HAP-1 (cell line): ENCODE results near the gene ACOT7.
A peak's percentile ranks its signal among the peaks of the same experiment; 100 is the strongest.
"Not testable (repeated sequence)": the region's sequence is repeated elsewhere in the genome, so short reads cannot be mapped to it uniquely, and the experiment has no call there.

ENCODE experiments used
- DNase-seq, 2 experiments: peaks; one replicate each; pipeline ENCODE4 v3.0.0-alpha.2; 2016 to 2020; ENCODE audit warnings: low spot score in 2 of 2
- H3K27me3 ChIP-seq: fragments of 250-450 bp; sonication (Bioruptor Pico); 2 replicates; pipeline ENCODE4 v1.5.1; 2020; ENCODE audit warnings: low read depth, mild to moderate bottlenecking, moderate library complexity
- H3K36me3 ChIP-seq: fragments of 250-450 bp; sonication (Bioruptor Pico); replicated peaks from 2 replicates; pipeline ENCODE4 v1.5.1; 2020; ENCODE audit warnings: mild to moderate bottlenecking
- H3K4me1 ChIP-seq: fragments of 250-450 bp; sonication (Bioruptor Pico); 2 replicates; pipeline ENCODE4 v1.5.1; 2020; ENCODE audit warnings: mild to moderate bottlenecking
- H3K4me3 ChIP-seq: fragments of 250-450 bp; sonication (Bioruptor Pico); 2 replicates; pipeline ENCODE4 v1.5.1; 2020; ENCODE audit warnings: mild to moderate bottlenecking, moderate library complexity
- H3K9me3 ChIP-seq: fragments of 250-450 bp; sonication (Bioruptor Pico); 2 replicates; pipeline ENCODE4 v1.5.1; 2020; ENCODE audit warnings: mild to moderate bottlenecking, moderate library complexity
- in situ Hi-C: fragments of 300-500 bp; cut with MboI; formaldehyde crosslinking; loops from 3 replicates; pipeline ENCODE4 v1.14.3; 2020; ENCODE audit warnings: low sequenced_read_pairs, inconsistent platforms, mixed read lengths

The ACOT7 gene

GRCh38 chr1:6373961-6374720 is 19.4 kb downstream of the ACOT7 start:
- in situ Hi-C loops: no loop called here
- no peak for DNase-seq

DNA sequence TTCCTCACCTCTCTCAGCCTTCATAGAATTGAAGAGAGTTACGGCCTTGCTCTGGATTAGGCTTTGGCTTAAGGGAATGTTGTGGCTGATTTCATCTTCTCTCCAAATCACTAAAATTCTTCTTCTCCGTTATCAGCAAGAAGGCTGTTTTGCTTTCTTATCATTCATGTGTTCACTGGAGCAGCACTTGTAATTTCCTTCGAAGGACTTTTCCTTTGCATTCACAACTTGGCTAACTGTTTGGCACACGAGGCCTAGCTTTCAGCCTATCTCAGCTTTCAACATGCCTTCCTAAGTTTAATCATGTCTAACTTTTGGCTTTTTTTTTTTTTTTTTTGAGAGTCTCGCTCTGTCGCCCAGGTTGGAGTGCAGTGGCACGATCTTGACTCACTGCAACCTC is 21.3 kb downstream of the ACOT7 start:
- H3K9me3 ChIP-seq, in situ Hi-C loops, H3K36me3 ChIP-seq, H3K4me3 ChIP-seq, DNase-seq, H3K27me3 ChIP-seq, H3K4me1 ChIP-seq: not testable (repeated sequence)

More at GRCh38 chr1:6373961-6374720, 19.4 kb downstream of the ACOT7 start:
- no peak overlapping the region for H3K4me3 ChIP-seq
- H3K36me3 ChIP-seq: no peaks in the 10 kb centered on the region
- H3K4me1 ChIP-seq: no peaks in the 10 kb centered on the region
- no peaks in the 10 kb centered on the region for H3K27me3 ChIP-seq
- H3K9me3 ChIP-seq: no peaks in the 10 kb centered on the region; the same call in 1 of the 2 replicates

- H3K36me3 ChIP-seq: no peaks in the 10 kb centered on the region
- no peaks in the 10 kb centered on the region for H3K27me3 ChIP-seq
- no peak for DNase-seq
- H3K9me3 ChIP-seq: no peaks in the 10 kb centered on the region; the same call in 1 of the 2 replicates
- in situ Hi-C loops: no loop called here
- H3K4me3 ChIP-seq: no peak overlapping the region
- no peaks in the 10 kb centered on the region for H3K4me1 ChIP-seq
Measured at GRCh38 chr1:6370006-6370405, 23.6 kb downstream of the ACOT7 start.

DNA sequence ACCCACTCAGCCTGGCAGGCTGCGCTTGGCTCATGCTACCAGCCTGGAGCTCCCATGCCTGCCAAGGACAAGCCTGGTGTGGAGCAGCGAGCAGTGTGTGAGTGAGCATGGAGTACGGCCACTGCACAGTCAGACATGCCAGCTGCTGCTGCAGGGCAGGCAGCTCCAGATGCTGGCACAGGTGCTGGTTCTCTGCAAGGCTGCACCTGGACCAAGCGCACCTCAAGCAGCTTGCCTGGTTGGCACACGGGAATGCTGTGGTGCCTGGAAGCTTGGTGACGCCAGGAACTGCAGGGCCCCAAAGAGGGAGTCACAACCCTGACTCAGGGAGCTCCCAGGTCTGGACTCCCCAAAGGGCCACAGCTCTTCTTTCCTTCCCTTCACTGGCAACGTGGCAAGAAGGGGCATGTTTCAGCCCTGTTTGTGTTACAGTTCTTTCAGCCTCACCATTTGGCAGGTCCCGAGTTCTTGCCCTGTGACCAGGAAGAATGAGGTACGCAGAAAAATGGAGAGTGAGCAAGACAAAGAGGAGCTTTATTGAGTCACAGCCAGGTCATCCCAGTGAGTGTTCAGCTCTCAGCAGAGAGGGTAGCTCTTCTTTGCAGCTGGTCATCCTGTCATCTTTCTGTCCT is 26.1 kb downstream of the ACOT7 start:
- no peaks in the 10 kb centered on the region for H3K4me1 ChIP-seq
- in situ Hi-C loops: loop anchor here (5.0 kb wide), 1 partner anchor 35 kb away; no protein-coding TSS in a partner anchor

DNA sequence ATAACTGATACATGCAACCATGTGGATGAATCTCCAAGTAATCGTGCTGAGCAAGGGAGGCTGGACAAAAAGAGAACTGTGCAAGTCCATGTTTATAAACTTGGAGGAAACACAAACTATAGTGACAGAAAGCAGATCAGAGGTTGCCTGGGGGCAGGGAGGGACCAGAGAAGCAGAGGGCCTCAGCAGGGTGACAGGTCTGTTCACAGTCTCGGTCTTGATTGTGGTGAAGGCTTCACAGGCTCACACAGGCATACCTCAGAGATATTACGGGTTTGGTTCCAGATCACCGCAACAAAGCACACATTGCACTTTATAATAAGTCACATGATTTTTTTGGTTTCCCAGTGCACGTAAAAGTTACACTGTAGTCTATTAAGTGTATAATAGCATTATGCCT is 28.5 kb downstream of the ACOT7 start:
- no peaks in the 10 kb centered on the region for H3K9me3 ChIP-seq
- in situ Hi-C loops: loop anchor here (5.0 kb wide), 1 partner anchor 37 kb away; no protein-coding TSS in a partner anchor
- no peaks in the 10 kb centered on the region for H3K4me1 ChIP-seq
- H3K4me3 ChIP-seq: no peak overlapping the region
- H3K36me3 ChIP-seq: no peaks in the 10 kb centered on the region
- H3K27me3 ChIP-seq: no peaks in the 10 kb centered on the region
- DNase-seq: no peak

More for the DNA sequence above, 26.1 kb downstream of the ACOT7 start:
- Histone ChIP-seq H3K4me3 (no peak overlapping the region), H3K36me3 (no peaks in the 10 kb centered on the region), H3K9me3 (no peaks in the 10 kb centered on the region; the same call in 1 of the 2 replicates), H3K27me3 (no peaks in the 10 kb centered on the region)
- no peak for DNase-seq

DNA sequence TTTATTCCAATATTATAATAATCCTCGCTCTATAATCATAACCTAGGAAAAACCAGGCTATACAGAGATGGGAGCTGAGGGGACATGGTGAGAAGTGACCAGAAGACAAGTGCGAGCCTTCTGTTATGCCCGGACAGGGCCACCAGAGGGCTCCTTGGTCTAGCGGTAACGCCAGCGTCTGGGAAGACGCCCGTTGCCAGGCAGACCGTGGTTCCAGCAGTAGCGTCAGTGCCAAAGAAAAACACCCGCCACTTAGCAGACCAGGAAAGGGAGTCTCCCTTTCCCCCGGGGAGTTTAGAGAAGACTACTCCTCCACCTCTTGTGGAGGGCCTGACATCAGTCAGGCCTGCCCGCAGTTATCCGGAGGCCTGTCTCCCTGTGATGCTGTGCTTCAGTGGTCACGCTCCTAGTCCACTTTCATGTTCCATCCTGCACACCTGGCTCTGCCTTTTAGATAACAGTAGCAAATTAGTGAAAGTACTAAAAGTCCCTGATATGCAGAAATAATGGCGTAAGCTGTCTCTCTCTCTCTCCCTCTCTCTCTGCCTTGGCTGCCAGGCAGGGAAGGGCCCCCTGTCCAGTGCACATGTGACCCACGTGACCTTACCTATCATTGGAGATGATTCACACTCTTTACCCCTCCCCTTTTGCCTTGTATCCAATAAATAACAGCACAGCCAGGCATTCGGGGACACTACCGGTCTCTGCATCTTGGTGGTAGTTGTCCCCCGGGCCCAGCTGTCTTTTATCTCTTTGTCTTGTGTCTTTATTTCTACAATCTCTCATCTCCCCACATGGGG is 30.3 kb downstream of the ACOT7 start:
- H3K4me3 ChIP-seq, in situ Hi-C loops, H3K36me3 ChIP-seq, H3K27me3 ChIP-seq, H3K4me1 ChIP-seq, H3K9me3 ChIP-seq: not testable (repeated sequence)
- DNase-seq: peak in 1 of 2 experiments; percentile 74

DNA sequence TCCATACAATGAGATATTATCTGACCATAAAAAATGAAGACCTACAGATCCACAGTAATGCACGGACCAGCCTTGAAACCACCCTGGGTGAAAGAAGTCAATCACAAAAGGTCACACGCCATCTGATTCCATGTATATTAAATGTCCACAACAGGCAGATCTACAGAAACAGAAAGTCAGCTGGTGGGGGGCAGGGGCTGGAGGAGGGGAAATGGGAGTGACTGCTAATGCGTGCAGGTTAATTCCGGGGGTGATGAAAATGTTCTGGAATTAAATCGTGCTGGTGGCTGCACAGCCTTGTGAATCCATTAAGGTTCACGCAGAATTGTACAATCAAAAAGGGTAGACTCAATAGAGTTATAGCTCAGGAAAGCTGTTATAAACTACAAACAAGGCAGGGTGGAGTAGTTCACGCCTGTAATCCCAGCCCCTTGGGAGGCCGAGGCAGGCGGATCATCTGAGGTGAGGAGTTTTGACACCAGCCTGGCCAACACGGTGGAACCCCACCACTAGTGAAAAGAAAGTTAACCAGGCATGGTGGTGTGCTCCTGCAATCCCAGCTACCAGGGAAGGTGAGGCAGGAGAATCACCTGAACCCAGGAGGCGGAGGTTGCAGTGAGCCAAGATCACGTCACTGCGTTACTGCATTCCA is 32.3 kb downstream of the ACOT7 start:
- Histone ChIP-seq H3K27me3 (no peaks in the 10 kb centered on the region), H3K36me3 (no peaks in the 10 kb centered on the region), H3K4me3 (no peak overlapping the region), H3K4me1 (no peaks in the 10 kb centered on the region), H3K9me3 (no peaks in the 10 kb centered on the region)
- no peak for DNase-seq
- in situ Hi-C loops: no loop called here

- no peaks in the 10 kb centered on the region for H3K4me1 ChIP-seq
- in situ Hi-C loops: no loop called here
- H3K27me3 ChIP-seq: no peaks in the 10 kb centered on the region
- no peaks in the 10 kb centered on the region for H3K36me3 ChIP-seq
- DNase-seq: no peak
- H3K4me3 ChIP-seq: no peak overlapping the region
- H3K9me3 ChIP-seq: no peaks in the 10 kb centered on the region
Measured at GRCh38 chr1:6360517-6361070, 33.0 kb downstream of the ACOT7 start.

DNA sequence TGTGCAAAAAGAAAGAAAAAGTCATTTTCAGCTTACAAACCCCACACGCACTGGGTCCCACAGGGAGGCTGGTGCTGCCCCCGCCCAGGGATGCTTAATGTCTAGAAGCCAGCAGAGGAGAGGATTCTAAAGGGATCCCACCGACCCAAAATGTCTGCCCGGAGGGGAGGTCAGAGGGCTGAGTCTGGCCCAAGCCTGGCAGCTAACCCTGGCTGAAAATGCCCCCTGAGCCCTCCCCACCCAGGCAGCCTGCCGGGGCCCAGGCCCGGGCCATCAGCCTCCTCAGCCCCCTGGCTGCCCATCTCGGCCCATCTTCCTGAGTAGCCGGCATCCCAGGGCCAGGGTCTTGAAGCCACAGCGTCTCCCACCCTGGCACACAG is 33.5 kb downstream of the ACOT7 start:
- no peak overlapping the region for H3K4me3 ChIP-seq
- in situ Hi-C loops: no loop called here
- no peaks in the 10 kb centered on the region for H3K9me3 ChIP-seq
- no peaks in the 10 kb centered on the region for H3K27me3 ChIP-seq
- no peak for DNase-seq
- no peaks in the 10 kb centered on the region for H3K4me1 ChIP-seq
- no peaks in the 10 kb centered on the region for H3K36me3 ChIP-seq

- Histone ChIP-seq H3K36me3 (no peaks in the 10 kb centered on the region), H3K4me3 (no peak overlapping the region), H3K27me3 (no peaks in the 10 kb centered on the region), H3K9me3 (no peaks in the 10 kb centered on the region), H3K4me1 (no peaks in the 10 kb centered on the region)
- in situ Hi-C loops: no loop called here
- no peak for DNase-seq
Measured at GRCh38 chr1:6359216-6360116, 34.1 kb downstream of the ACOT7 start.

- no peaks in the 10 kb centered on the region for H3K4me1 ChIP-seq
- no peaks in the 10 kb centered on the region for H3K9me3 ChIP-seq
- H3K4me3 ChIP-seq: no peak overlapping the region
- no peaks in the 10 kb centered on the region for H3K36me3 ChIP-seq
- peak in 1 of 2 experiments; percentile 20 for DNase-seq
- no peaks in the 10 kb centered on the region for H3K27me3 ChIP-seq
- in situ Hi-C loops: no loop called here
Measured at GRCh38 chr1:6358757-6359201, 34.8 kb downstream of the ACOT7 start.

DNA sequence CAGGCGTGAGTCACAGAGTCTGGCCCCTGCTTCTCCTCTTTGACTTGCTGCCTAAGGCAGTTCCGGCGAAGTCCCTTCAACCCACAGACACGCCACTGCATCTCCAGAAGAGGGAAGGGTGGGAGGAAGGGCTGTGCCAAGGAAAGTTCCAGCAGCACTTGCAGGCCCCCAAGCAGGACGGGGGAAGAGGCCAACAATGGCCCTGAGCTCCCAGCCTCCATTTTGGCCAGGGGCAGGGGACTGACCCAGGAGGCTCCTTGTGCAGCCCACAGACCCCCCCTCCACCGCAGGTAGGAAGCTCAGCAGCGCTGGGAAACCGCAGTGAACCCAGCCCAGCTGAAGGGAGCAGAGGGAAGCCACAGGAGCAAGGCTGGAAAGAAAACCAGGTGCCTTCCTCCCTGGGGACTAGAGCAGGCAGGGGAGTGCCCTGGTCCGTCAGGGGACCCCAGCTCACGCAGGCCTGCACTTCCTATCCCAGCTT is 35.4 kb downstream of the ACOT7 start:
- Histone ChIP-seq H3K4me1 (no peaks in the 10 kb centered on the region), H3K27me3 (no peaks in the 10 kb centered on the region), H3K36me3 (no peaks in the 10 kb centered on the region), H3K9me3 (no peaks in the 10 kb centered on the region), H3K4me3 (no peak overlapping the region)
- in situ Hi-C loops: no loop called here
- no peak for DNase-seq
